Activated T-cell treated with anti-CD3 and anti-CD28 coated beads for 24 hours (primary cell): ENCODE data around the gene GOLGA8Q.
"Not testable (repeated sequence)": the region's sequence is repeated elsewhere in the genome, so short reads cannot be mapped to it uniquely, and the experiment has no call there.

Experiments used
- DNase-seq: peaks from one replicate; pipeline ENCODE4 v3.0.0-alpha.2; 2020; ENCODE audit warnings: low read depth

GOLGA8Q gene

GRCh38 chr15:30551750-30552149 lies at the start of gene GOLGA8Q:
TSS of gene GOLGA8Q (plus strand) at chr15:30552050. CDS start at chr15:30552078, 28 bp downstream.
- not testable (repeated sequence) for DNase-seq

- not testable (repeated sequence) for DNase-seq
These were observed 48.7 kb upstream of the GOLGA8Q start for GRCh38 chr15:30502904-30503781.

GRCh38 chr15:30504162-30504843 lies 47.5 kb upstream of the GOLGA8Q start:
- DNase-seq, result not testable (repeated sequence)

GRCh38 chr15:30514545-30514944 lies 37.3 kb upstream of the GOLGA8Q start:
- not testable (repeated sequence) for DNase-seq

- not testable (repeated sequence) for DNase-seq
These were observed 28.2 kb upstream of the GOLGA8Q start for GRCh38 chr15:30523453-30524243.

- not testable (repeated sequence) for DNase-seq
These were observed 25.9 kb upstream of the GOLGA8Q start for GRCh38 chr15:30525912-30526311.

GRCh38 chr15:30529049-30529448 lies 22.8 kb upstream of the GOLGA8Q start:
- DNase-seq, result not testable (repeated sequence)

GRCh38 chr15:30566949-30567348 lies 15.1 kb downstream of the GOLGA8Q start:
- not testable (repeated sequence) for DNase-seq

GRCh38 chr15:30573012-30573491 lies 21.2 kb downstream of the GOLGA8Q start:
- not testable (repeated sequence) for DNase-seq

GRCh38 chr15:30579394-30579970 lies 27.6 kb downstream of the GOLGA8Q start:
- not testable (repeated sequence) for DNase-seq

GRCh38 chr15:30580716-30581115 lies 28.9 kb downstream of the GOLGA8Q start:
- not testable (repeated sequence) for DNase-seq

- not testable (repeated sequence) for DNase-seq
These were observed 47.1 kb downstream of the GOLGA8Q start for GRCh38 chr15:30598953-30599352.

GRCh38 chr15:30603796-30604195 lies 51.9 kb downstream of the GOLGA8Q start, which contains the start of gene GOLGA8H:
TSS of gene GOLGA8H (plus strand) at chr15:30604028. CDS start at chr15:30604126, 98 bp downstream.
- DNase-seq, result not testable (repeated sequence)
